ENCODE results near the gene TINAGL1.

TINAGL1 gene

GRCh38 chr1:31628931-31629556 is 52.7 kb downstream of the TINAGL1 start:
- Histone ChIP-seq H3K36me3 (ENCODE audit: low read length) (no peaks in the 10 kb centered on the region), H3K79me2 (ENCODE audit: insufficient read depth, low read length) (peaks cover 3% of the 10 kb centered on the region; the same call in 1 of the 2 replicates), H3K27me3 (ENCODE audit: low read length) (no peaks in the 10 kb centered on the region), H3K4me2 (ENCODE audit: low read depth, low read length, poor library complexity, severe bottlenecking) (no peak overlapping the region), H3K9me3 (ENCODE audit: insufficient read depth, low read length) (no peaks in the 10 kb centered on the region), H3F3A (ENCODE audit: insufficient read depth) (no peaks in the 10 kb centered on the region), H2AFZ (ENCODE audit: low read depth, low read length, severe bottlenecking) (no peak overlapping the region), H3K27ac (ENCODE audit: low read depth, low read length) (no peak overlapping the region), H3K9me2 (replicated peaks; ENCODE audit: insufficient read depth, low read length) (no peaks in the 10 kb centered on the region), H4K20me1 (ENCODE audit: low read depth, low read length) (no peaks in the 10 kb centered on the region), H3K9ac (ENCODE audit: low read length) (no peak overlapping the region), H3K4me3 (ENCODE audit: insufficient read depth, low read length, poor library complexity, severe bottlenecking) (no peak overlapping the region)
- no peak for TF ChIP-seq EZH2phosphoT487 (conservative IDR thresholded peaks at IDR 0.05; ENCODE audit: low read length)
- TF ChIP-seq, protein P1, sequence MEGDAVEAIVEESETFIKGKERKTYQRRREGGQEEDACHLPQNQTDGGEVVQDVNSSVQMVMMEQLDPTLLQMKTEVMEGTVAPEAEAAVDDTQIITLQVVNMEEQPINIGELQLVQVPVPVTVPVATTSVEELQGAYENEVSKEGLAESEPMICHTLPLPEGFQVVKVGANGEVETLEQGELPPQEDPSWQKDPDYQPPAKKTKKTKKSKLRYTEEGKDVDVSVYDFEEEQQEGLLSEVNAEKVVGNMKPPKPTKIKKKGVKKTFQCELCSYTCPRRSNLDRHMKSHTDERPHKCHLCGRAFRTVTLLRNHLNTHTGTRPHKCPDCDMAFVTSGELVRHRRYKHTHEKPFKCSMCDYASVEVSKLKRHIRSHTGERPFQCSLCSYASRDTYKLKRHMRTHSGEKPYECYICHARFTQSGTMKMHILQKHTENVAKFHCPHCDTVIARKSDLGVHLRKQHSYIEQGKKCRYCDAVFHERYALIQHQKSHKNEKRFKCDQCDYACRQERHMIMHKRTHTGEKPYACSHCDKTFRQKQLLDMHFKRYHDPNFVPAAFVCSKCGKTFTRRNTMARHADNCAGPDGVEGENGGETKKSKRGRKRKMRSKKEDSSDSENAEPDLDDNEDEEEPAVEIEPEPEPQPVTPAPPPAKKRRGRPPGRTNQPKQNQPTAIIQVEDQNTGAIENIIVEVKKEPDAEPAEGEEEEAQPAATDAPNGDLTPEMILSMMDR (IDR thresholded peaks at IDR 0.05; ENCODE audit: insufficient read depth, low read length, poor library complexity, severe bottlenecking), result no peak

- Histone ChIP-seq H3K9ac (ENCODE audit: low read length) (no peak overlapping the region), H3K4me2 (ENCODE audit: low read depth, low read length, poor library complexity, severe bottlenecking) (no peak overlapping the region), H4K20me1 (ENCODE audit: low read depth, low read length) (no peaks in the 10 kb centered on the region), H2AFZ (ENCODE audit: low read depth, low read length, severe bottlenecking) (no peak overlapping the region), H3K9me2 (replicated peaks; ENCODE audit: insufficient read depth, low read length) (no peaks in the 10 kb centered on the region), H3K27me3 (ENCODE audit: low read length) (no peaks in the 10 kb centered on the region), H3K79me2 (ENCODE audit: insufficient read depth, low read length) (peaks cover 27% of the 10 kb centered on the region), H3K27ac (ENCODE audit: low read depth, low read length) (no peak overlapping the region), H3F3A (ENCODE audit: insufficient read depth) (no peaks in the 10 kb centered on the region), H3K9me3 (ENCODE audit: insufficient read depth, low read length) (no peaks in the 10 kb centered on the region), H3K4me3 (ENCODE audit: insufficient read depth, low read length, poor library complexity, severe bottlenecking) (no peak overlapping the region), H3K36me3 (ENCODE audit: low read length) (no peaks in the 10 kb centered on the region)
- TF ChIP-seq EZH2phosphoT487 (conservative IDR thresholded peaks at IDR 0.05; ENCODE audit: low read length), result no peak
- TF ChIP-seq, protein P1 (IDR thresholded peaks at IDR 0.05; ENCODE audit: insufficient read depth, low read length, poor library complexity, severe bottlenecking), result no peak
These were observed 56.3 kb downstream of the TINAGL1 start for GRCh38 chr1:31632649-31633048.

DNA sequence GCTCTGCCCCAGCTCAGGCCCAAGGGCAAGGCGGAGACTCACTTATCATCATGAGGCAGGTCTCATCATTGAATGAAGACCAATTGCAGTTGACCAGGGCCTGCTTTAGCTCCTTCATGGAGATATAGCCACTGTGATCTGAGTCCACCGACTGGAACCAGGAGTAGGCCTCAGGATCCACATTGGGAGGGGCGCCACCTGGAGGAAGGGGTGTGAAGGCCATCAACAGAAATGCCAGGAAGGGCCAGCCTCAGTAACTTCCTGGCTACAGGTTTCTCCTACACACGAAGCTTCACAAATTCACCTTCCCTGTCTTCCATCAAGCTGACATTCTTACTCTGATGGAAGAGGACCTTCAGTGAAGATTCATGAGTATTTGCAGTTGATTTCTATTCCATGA is 56.8 kb downstream of the TINAGL1 start:
- H3K9me2 ChIP-seq (replicated peaks; ENCODE audit: insufficient read depth, low read length), result no peaks in the 10 kb centered on the region
- H3K79me2 ChIP-seq (ENCODE audit: insufficient read depth, low read length), result peaks cover 30% of the 10 kb centered on the region
- TF ChIP-seq EZH2phosphoT487 (conservative IDR thresholded peaks at IDR 0.05; ENCODE audit: low read length), result no peak
- no peak overlapping the region for H3K4me3 ChIP-seq (ENCODE audit: insufficient read depth, low read length, poor library complexity, severe bottlenecking)
- H2AFZ ChIP-seq (ENCODE audit: low read depth, low read length, severe bottlenecking), result no peak overlapping the region
- no peaks in the 10 kb centered on the region for H3K36me3 ChIP-seq (ENCODE audit: low read length)
- no peaks in the 10 kb centered on the region for H3K27me3 ChIP-seq (ENCODE audit: low read length)
- H3K4me2 ChIP-seq (ENCODE audit: low read depth, low read length, poor library complexity, severe bottlenecking), result no peak overlapping the region
- no peaks in the 10 kb centered on the region for H3K9me3 ChIP-seq (ENCODE audit: insufficient read depth, low read length)
- H3K27ac ChIP-seq (ENCODE audit: low read depth, low read length), result no peak overlapping the region
- no peaks in the 10 kb centered on the region for H3F3A ChIP-seq (ENCODE audit: insufficient read depth)
- H4K20me1 ChIP-seq (ENCODE audit: low read depth, low read length), result no peaks in the 10 kb centered on the region
- H3K9ac ChIP-seq (ENCODE audit: low read length), result no peak overlapping the region
